Gastrocnemius medialis (tissue), 4 donors: ENCODE measurements around the gene PDE4B. TPM values are rescaled to one million over a fixed set of nuclear protein-coding genes. Genes with fewer than 3 reads are reported as not detected.

Experiments
- ATAC-seq, 2 donors: fragments of 150-250 bp; one replicate each; pipeline ENCODE4 v1.9.1; 2016
- DNase-seq, 2 donors: peaks; one replicate each; pipeline ENCODE4 v3.0.0-alpha.2; 2019
- H3K27ac ChIP-seq, 4 donors: fragments of 200-600 bp; sonication (generic); 1 replicate in 1 of 4; 2 replicates in 3 of 4; pipeline ENCODE4 v1.5.1; 2016 to 2018; ENCODE audit warnings: mild to moderate bottlenecking in 2 of 4, moderate library complexity in 1 of 4
- H3K27me3 ChIP-seq, 3 donors: fragments of 200-600 bp; sonication (generic) in 2 of 3; 1 replicate in 1 of 3; 2 replicates in 2 of 3; pipeline versions ENCODE4 v1.5.1 to v1.6.0; 2016 to 2019; ENCODE audit warnings: mild to moderate bottlenecking in 1 of 3, moderate library complexity in 1 of 3
- H3K36me3 ChIP-seq, 2 donors: fragments of 200-600 bp; sonication (generic) in 1 of 2; one replicate each; pipeline ENCODE4 v1.5.1; 2017 to 2018
- H3K4me1 ChIP-seq, 2 donors: fragments of 200-600 bp; sonication (generic) in 1 of 2; one replicate each; pipeline ENCODE4 v1.5.1; 2016 to 2017; ENCODE audit warnings: mild to moderate bottlenecking in 2 of 2
- H3K4me3 ChIP-seq, 4 donors: fragments of 200-600 bp; sonication (generic) in 3 of 4; 1 replicate in 1 of 4; 2 replicates in 3 of 4; pipeline ENCODE4 v1.5.1; 2016 to 2019; ENCODE audit warnings: mild to moderate bottlenecking in 2 of 4
- H3K9me3 ChIP-seq, 3 donors: fragments of 200-600 bp; sonication (generic) in 2 of 3; 1 replicate in 1 of 3; 2 replicates in 2 of 3; pipeline ENCODE4 v1.5.1; 2016 to 2019
- POLR2A ChIP-seq, 2 donors: fragments of 450-650 bp; IDR thresholded peaks; one replicate each; pipeline ENCODE4 v1.6.1; 2017; ENCODE audit warnings: antibody characterized with exemption in 2 of 2, mild to moderate bottlenecking in 2 of 2, moderate library complexity in 2 of 2
- in situ Hi-C, 4 donors: fragments of 200-750 bp; cut with MboI; loops; one replicate each; pipeline versions ENCODE4 v1.15.0 to v1.8.0; 2017; ENCODE audit warnings: low sequenced_read_pairs in 4 of 4
- intact Hi-C: fragments of 100-400 bp; cut with DNase I; formaldehyde crosslinking; loops from one replicate; pipeline ENCODE4 v1.15.1; 2023; ENCODE audit warnings: low total_unique reads
- total RNA-seq, 4 donors: library from RNA; depleted of rRNA; stranded (reverse); fragments of >200 nt; gene quantifications; one replicate each; pipeline versions ENCODE4 v1.1.0 to v1.2.3, GENCODE V29; 2016
- TF ChIP-seq, protein P1 (sequence below), 5 experiments: fragments of 450-650 bp in 3 of 5; fragments of 200-600 bp in 2 of 5; sonication (generic) in 2 of 5; IDR thresholded peaks in 4 of 5; conservative IDR thresholded peaks in 1 of 5; 1 replicate in 4 of 5; 2 replicates in 1 of 5; pipeline ENCODE4 v1.5.1; 2016 to 2019; ENCODE audit warnings: antibody characterized with exemption in 5 of 5, mild to moderate bottlenecking in 3 of 5, moderate library complexity in 3 of 5

Gene PDE4B
- total RNA-seq, 4 donors from 2014 or later, result 4.5 to 8.5 (median 7.9) TPM

DNA sequence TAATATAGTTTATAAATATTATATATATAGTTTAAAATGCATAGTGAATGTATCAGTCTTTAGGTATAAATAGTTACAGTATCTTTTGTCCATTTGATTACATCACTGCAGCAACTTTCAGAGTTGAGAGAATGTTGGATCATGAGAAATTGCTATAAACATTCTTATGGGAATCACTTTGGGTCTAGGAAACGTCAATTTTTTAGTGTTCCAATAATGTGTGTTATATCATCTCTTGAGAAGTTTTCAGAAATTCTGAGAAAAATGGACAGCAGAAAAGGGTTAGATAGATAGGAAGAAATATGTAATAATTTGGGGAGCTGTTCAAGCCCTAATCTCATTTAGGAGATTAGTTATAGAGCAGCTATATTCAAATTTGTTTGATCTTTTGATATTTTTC is 556.1 kb downstream of the PDE4B start:
- DNase-seq, result no peak
- peaks cover 92 to 100% of the 10 kb centered on the region in 2 donors for H3K4me1 ChIP-seq
- no peak for ATAC-seq
- H3K27ac ChIP-seq, result peak overlapping the region; percentile 70 to 83 (median 78)
- H3K36me3 ChIP-seq, result no peaks in the 10 kb centered on the region
- intact Hi-C loops, result no loop called here
- no peak for TF ChIP-seq POLR2A (IDR thresholded peaks at IDR 0.05)
- TF ChIP-seq, protein P1, sequence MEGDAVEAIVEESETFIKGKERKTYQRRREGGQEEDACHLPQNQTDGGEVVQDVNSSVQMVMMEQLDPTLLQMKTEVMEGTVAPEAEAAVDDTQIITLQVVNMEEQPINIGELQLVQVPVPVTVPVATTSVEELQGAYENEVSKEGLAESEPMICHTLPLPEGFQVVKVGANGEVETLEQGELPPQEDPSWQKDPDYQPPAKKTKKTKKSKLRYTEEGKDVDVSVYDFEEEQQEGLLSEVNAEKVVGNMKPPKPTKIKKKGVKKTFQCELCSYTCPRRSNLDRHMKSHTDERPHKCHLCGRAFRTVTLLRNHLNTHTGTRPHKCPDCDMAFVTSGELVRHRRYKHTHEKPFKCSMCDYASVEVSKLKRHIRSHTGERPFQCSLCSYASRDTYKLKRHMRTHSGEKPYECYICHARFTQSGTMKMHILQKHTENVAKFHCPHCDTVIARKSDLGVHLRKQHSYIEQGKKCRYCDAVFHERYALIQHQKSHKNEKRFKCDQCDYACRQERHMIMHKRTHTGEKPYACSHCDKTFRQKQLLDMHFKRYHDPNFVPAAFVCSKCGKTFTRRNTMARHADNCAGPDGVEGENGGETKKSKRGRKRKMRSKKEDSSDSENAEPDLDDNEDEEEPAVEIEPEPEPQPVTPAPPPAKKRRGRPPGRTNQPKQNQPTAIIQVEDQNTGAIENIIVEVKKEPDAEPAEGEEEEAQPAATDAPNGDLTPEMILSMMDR (IDR thresholded peaks at IDR 0.05 in 4 of 5, conservative IDR thresholded peaks at IDR 0.05 in 1 of 5), result no peak
- H3K9me3 ChIP-seq, result no peaks in the 10 kb centered on the region
- in situ Hi-C loops, result loop anchor here in 2 of 4 donors (10.0 to 25.0 kb wide), 3 partner anchors 94 to 1286 kb away; no protein-coding TSS in a partner anchor
- peak overlapping the region in 1 of 4 donors; percentile 26 for H3K4me3 ChIP-seq
- no peaks in the 10 kb centered on the region for H3K27me3 ChIP-seq

DNA sequence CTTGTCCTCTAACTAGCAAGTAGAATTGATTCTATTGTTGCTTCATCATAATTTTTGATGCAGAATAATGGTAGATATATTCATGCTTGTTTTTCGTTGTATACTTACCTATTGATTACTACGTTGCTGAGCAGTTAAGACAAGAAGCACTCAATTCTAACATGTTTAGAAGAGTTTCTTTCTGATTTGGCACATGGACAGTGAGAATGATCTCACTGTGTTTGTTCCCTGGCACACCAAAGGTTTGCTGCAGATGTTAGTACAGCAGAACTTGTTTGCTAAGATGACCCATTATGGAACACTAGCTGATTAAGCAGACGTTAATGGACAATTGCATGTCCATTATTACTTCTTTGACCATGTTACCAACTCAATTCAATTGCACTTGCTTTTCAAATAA is 556.5 kb downstream of the PDE4B start:
- Histone ChIP-seq H3K4me3 (peak overlapping the region in 2 of 4 donors; percentile 26 to 36), H3K4me1 (peaks cover 92 to 100% of the 10 kb centered on the region in 2 donors), H3K36me3 (no peaks in the 10 kb centered on the region), H3K27me3 (no peaks in the 10 kb centered on the region), H3K9me3 (no peaks in the 10 kb centered on the region), H3K27ac (peak overlapping the region; percentile 70 to 83 (median 78))
- DNase-seq, result no peak
- intact Hi-C loops, result no loop called here
- ATAC-seq, result peak; percentile 43 to 68
- no peak for TF ChIP-seq POLR2A (IDR thresholded peaks at IDR 0.05)
- TF ChIP-seq, protein P1 (IDR thresholded peaks at IDR 0.05 in 4 of 5, conservative IDR thresholded peaks at IDR 0.05 in 1 of 5), result no peak
- in situ Hi-C loops, result loop anchor here in 2 of 4 donors (10.0 to 25.0 kb wide), 3 partner anchors 94 to 1287 kb away; no protein-coding TSS in a partner anchor

DNA sequence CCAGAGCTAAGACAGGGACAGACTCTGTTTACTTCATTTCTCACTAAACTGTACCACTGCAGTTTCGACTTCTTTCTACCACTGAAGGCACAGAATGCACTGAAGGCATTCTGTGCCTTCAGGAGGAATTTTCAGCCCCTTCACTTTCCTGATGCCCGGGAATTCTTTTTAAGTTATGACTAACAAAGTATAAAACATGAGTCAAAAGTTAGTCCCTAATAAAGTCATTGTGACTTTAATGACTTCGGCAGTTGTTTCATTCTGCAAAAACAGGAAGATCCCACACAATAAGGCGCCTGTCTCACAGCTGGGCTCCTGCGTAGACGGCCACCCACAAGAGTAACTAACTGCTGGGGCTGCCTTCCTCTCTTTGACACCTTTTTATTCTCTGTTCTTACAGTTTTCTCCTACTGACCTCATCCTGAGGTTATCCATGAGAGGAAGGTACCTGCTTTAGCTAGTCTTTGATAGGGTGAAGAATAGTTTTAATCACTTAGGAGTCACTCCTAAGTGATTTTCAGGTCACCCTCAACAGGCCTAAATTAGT is 557.4 kb downstream of the PDE4B start:
- Histone ChIP-seq H3K36me3 (no peaks in the 10 kb centered on the region), H3K4me3 (peak overlapping the region; percentile 2 to 36 (median 26)), H3K9me3 (no peaks in the 10 kb centered on the region), H3K27ac (peak overlapping the region; percentile 70 to 83 (median 78)), H3K4me1 (peaks cover 88 to 100% of the 10 kb centered on the region in 2 donors), H3K27me3 (no peaks in the 10 kb centered on the region)
- ATAC-seq (peak; percentile 40 to 44), DNase-seq (peak in 1 of 2 donors; percentile 27)
- TF ChIP-seq, protein P1 (IDR thresholded peaks at IDR 0.05 in 4 of 5, conservative IDR thresholded peaks at IDR 0.05 in 1 of 5), result no peak
- TF ChIP-seq POLR2A (IDR thresholded peaks at IDR 0.05), result no peak
- in situ Hi-C loops, result loop anchor here in 1 of 4 donors (5.0 kb wide), 1 partner anchor 83 kb away; no protein-coding TSS in a partner anchor
- intact Hi-C loops, result loop anchor here (5.0 kb wide), 1 partner anchor 97 kb away; no protein-coding TSS in a partner anchor

DNA sequence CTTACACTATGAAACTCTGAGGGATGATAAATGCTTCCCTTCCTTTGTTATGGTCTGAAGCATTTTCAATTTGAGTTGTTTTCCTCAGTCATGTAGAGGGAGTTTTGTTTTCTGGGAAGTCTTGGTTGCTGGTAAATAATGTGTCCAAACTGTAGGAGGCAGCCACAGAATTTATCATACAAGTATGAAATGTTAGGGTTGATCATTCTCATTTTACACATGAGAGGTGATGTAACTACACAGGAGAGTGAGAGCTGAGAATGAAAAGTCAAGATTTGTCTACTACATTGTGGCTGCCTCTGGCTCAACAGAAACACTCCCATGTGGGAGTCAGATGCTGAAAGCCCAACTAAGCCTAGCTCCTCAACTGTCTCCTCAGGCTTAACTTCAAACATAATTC is 558.8 kb downstream of the PDE4B start:
- peak in 1 of 2 donors; percentile 30 for ATAC-seq

DNA sequence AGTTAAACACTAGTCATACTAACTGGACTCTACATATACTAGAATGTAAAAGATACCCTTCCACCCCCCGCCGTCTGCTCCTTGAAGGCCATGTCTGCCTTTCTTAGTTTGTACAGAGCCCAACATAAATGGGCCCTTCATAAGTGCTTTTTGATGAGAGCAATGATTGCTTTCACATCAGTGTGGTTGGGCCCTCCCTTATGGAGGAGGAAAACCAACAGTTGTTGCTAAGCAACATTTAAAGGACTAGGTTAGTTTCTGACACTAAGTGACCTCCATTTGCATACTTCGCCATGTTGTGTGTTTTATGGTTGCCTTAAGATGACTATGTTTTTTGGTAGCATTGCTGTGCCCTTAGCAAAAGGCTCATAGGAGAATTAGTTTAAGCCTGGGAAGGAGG is 559.2 kb downstream of the PDE4B start:
- Histone ChIP-seq H3K36me3 (no peaks in the 10 kb centered on the region), H3K4me1 (peaks cover 73 to 97% of the 10 kb centered on the region in 2 donors), H3K27ac (peak overlapping the region; percentile 70 to 83 (median 78)), H3K4me3 (peak overlapping the region in 1 of 4 donors; percentile 30), H3K9me3 (no peaks in the 10 kb centered on the region), H3K27me3 (no peaks in the 10 kb centered on the region)
- intact Hi-C loops, result loop anchor here (5.0 kb wide), 1 partner anchor 95 kb away; no protein-coding TSS in a partner anchor
- TF ChIP-seq, protein P1 (IDR thresholded peaks at IDR 0.05 in 4 of 5, conservative IDR thresholded peaks at IDR 0.05 in 1 of 5), result no peak
- no peak for TF ChIP-seq POLR2A (IDR thresholded peaks at IDR 0.05)
- ATAC-seq, result peak in 1 of 2 donors; percentile 20
- in situ Hi-C loops, result loop anchor here in 1 of 4 donors (5.0 kb wide), 1 partner anchor 85 kb away; no protein-coding TSS in a partner anchor
- no peak for DNase-seq

More for the DNA sequence above, 558.8 kb downstream of the PDE4B start:
- Histone ChIP-seq H3K27ac (peak overlapping the region; percentile 70 to 83 (median 78)), H3K4me3 (no peak overlapping the region), H3K36me3 (no peaks in the 10 kb centered on the region), H3K4me1 (peaks cover 76 to 97% of the 10 kb centered on the region in 2 donors), H3K27me3 (no peaks in the 10 kb centered on the region), H3K9me3 (no peaks in the 10 kb centered on the region)
- TF ChIP-seq POLR2A (IDR thresholded peaks at IDR 0.05), result no peak
- in situ Hi-C loops (loop anchor here in 1 of 4 donors (5.0 kb wide), 1 partner anchor 84 kb away; no protein-coding TSS in a partner anchor), intact Hi-C loops (loop anchor here (5.0 kb wide), 1 partner anchor 96 kb away; no protein-coding TSS in a partner anchor)
- DNase-seq, result no peak
